ENCODE data around the gene SBF2.
"Not testable (repeated sequence)": the region's sequence is repeated elsewhere in the genome, so short reads cannot be mapped to it uniquely, and the experiment has no call there.

SBF2 gene

DNA sequence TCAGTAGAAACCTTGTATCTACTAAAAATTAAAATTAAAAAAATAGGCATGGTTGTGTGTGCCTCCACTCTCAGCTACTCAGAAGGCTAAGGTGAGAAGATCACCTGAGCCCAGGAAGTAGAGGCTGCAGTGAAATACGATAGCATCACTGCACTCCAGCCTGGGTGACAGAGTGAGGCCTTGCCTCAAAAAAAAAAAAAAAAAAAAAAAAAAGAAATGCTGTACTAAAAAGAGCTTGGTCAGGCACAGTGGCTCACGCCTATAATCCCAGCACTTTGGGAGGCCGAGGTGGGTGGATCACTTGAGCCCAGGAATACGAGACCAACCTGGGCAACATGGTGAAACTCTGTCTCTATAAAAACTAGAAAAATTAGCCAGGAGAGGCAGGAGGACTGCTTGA, 36.5 kb downstream of the SBF2 start:
- Histone ChIP-seq H3K27ac (ENCODE audit: low read depth, low read length, poor library complexity, severe bottlenecking) (no peak overlapping the region), H3K9me2 (ENCODE audit: low read depth, low read length) (no peaks in the 10 kb centered on the region), H4K20me1 (ENCODE audit: insufficient read depth, low read length) (no peaks in the 10 kb centered on the region), H3K4me1 (ENCODE audit: insufficient read depth, low read length, severe bottlenecking) (peaks cover 16% of the 10 kb centered on the region), H3K4me2 (ENCODE audit: low read length) (no peak overlapping the region), H3K9ac (ENCODE audit: low read length) (no peak overlapping the region), H3K9me3 (ENCODE audit: low read length) (no peaks in the 10 kb centered on the region), H3K4me3 (ENCODE audit: low read depth, low read length, poor library complexity, severe bottlenecking) (no peak overlapping the region), H3F3A (ENCODE audit: insufficient read depth, low read length) (0 out of 2 replicates have a peak, but pooled peaks cover 5% of the 10 kb centered on the region), H3K36me3 (ENCODE audit: insufficient read depth, low read length) (no peaks in the 10 kb centered on the region), H3K27me3 (ENCODE audit: insufficient read depth, low read length) (no peaks in the 10 kb centered on the region), H3K79me2 (ENCODE audit: insufficient read depth, low read length) (no peaks in the 10 kb centered on the region), H2AFZ (ENCODE audit: low read length) (no peak overlapping the region)
- TF ChIP-seq, protein P1, sequence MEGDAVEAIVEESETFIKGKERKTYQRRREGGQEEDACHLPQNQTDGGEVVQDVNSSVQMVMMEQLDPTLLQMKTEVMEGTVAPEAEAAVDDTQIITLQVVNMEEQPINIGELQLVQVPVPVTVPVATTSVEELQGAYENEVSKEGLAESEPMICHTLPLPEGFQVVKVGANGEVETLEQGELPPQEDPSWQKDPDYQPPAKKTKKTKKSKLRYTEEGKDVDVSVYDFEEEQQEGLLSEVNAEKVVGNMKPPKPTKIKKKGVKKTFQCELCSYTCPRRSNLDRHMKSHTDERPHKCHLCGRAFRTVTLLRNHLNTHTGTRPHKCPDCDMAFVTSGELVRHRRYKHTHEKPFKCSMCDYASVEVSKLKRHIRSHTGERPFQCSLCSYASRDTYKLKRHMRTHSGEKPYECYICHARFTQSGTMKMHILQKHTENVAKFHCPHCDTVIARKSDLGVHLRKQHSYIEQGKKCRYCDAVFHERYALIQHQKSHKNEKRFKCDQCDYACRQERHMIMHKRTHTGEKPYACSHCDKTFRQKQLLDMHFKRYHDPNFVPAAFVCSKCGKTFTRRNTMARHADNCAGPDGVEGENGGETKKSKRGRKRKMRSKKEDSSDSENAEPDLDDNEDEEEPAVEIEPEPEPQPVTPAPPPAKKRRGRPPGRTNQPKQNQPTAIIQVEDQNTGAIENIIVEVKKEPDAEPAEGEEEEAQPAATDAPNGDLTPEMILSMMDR (IDR thresholded peaks at IDR 0.05; ENCODE audit: low read length), result no peak
- no peak for TF ChIP-seq EZH2 (IDR thresholded peaks at IDR 0.05; ENCODE audit: borderline replicate concordance, low read length)

DNA sequence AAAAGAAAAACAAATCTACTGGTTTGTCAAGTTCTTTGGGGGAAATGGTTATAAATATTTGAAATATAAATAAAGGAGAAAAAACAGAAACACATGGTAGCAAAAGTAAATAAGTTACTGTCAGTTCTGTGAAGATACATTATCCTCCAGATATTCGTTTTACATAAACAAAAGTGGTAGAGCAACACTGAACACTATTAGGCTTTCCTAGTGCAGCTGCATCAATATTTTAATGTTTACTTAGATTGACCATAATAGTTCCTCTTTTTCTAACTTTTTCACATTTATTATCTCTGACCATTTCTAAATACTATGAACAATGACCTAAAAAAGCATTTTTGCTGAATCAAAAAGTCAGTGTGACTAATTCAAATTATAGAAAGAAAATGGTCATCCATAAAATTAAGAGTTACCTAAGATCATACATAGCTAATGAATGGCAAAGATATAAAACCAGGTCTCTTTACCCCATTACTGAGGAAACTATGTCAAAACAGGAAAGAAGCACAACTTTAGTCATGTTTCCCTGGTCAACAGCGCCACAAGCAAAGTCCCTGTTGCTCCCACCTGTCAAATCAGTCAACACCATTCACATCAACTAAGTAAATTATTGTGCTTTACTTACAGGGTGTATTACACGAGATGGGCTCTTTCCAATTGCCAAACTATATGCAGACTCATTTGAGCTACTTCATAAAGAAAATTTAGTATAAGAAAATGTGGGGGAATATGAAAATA, 38.5 kb downstream of the SBF2 start:
- no peak overlapping the region for H3K9ac ChIP-seq (ENCODE audit: low read length)
- TF ChIP-seq, protein P1 (IDR thresholded peaks at IDR 0.05; ENCODE audit: low read length), result no peak
- TF ChIP-seq EZH2 (IDR thresholded peaks at IDR 0.05; ENCODE audit: borderline replicate concordance, low read length), result no peak
- no peaks in the 10 kb centered on the region for H3K36me3 ChIP-seq (ENCODE audit: insufficient read depth, low read length)
- no peak overlapping the region; the same call in 1 of the 2 replicates for H3K4me2 ChIP-seq (ENCODE audit: low read length)
- H3K79me2 ChIP-seq (ENCODE audit: insufficient read depth, low read length), result no peaks in the 10 kb centered on the region
- H4K20me1 ChIP-seq (ENCODE audit: insufficient read depth, low read length), result no peaks in the 10 kb centered on the region
- peak overlapping the region; percentile 30 for H3K27ac ChIP-seq (ENCODE audit: low read depth, low read length, poor library complexity, severe bottlenecking)
- H3K9me3 ChIP-seq (ENCODE audit: low read length), result no peaks in the 10 kb centered on the region
- peaks cover 16% of the 10 kb centered on the region for H3K4me1 ChIP-seq (ENCODE audit: insufficient read depth, low read length, severe bottlenecking)
- no peak overlapping the region for H2AFZ ChIP-seq (ENCODE audit: low read length)
- no peaks in the 10 kb centered on the region for H3K27me3 ChIP-seq (ENCODE audit: insufficient read depth, low read length)
- no peak overlapping the region for H3K4me3 ChIP-seq (ENCODE audit: low read depth, low read length, poor library complexity, severe bottlenecking)
- H3K9me2 ChIP-seq (ENCODE audit: low read depth, low read length), result no peaks in the 10 kb centered on the region
- H3F3A ChIP-seq (ENCODE audit: insufficient read depth, low read length), result no peaks in the 10 kb centered on the region

DNA sequence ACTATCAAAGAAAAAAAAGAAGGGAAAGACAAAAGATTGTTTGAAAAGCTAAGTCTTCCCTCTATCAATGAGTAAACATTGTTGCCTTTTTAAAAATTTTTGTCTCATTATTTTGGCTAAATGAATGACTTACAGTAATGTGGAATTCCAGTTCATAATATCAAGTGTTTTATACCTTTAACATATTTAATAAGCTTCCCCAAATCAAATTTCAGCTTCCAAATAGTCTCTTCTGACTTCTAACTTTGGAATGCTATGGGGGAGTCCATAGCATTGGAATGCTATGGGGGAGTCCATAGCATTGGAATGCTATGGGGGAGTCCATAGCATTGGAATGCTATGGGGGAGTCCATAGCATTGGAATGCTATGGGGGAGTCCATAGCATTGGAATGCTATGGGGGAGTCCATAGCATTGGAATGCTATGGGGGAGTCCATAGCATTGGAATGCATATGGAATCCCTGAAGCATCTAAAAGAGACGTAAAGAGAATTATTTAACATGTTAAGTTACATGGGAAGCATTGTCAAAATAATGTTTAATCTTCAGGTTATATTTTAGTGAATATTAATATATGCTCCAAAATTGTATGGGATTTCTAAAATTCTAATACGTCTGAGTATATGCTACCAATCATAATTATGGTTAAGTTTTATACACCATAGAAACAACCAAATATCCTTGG, 44.4 kb downstream of the SBF2 start:
- not testable (repeated sequence) for H3K27me3 ChIP-seq (ENCODE audit: insufficient read depth, low read length); H3K4me2 ChIP-seq (ENCODE audit: low read length); H4K20me1 ChIP-seq (ENCODE audit: insufficient read depth, low read length); H2AFZ ChIP-seq (ENCODE audit: low read length); H3K4me1 ChIP-seq (ENCODE audit: insufficient read depth, low read length, severe bottlenecking); H3K9me3 ChIP-seq (ENCODE audit: low read length); H3K79me2 ChIP-seq (ENCODE audit: insufficient read depth, low read length); H3K9ac ChIP-seq (ENCODE audit: low read length); H3K27ac ChIP-seq (ENCODE audit: low read depth, low read length, poor library complexity, severe bottlenecking); H3K4me3 ChIP-seq (ENCODE audit: low read depth, low read length, poor library complexity, severe bottlenecking); H3K9me2 ChIP-seq (ENCODE audit: low read depth, low read length); H3F3A ChIP-seq (ENCODE audit: insufficient read depth, low read length); H3K36me3 ChIP-seq (ENCODE audit: insufficient read depth, low read length)

Data from OCI-LY1 (cell line).